ENCODE measurements around the gene STX7.

DNA sequence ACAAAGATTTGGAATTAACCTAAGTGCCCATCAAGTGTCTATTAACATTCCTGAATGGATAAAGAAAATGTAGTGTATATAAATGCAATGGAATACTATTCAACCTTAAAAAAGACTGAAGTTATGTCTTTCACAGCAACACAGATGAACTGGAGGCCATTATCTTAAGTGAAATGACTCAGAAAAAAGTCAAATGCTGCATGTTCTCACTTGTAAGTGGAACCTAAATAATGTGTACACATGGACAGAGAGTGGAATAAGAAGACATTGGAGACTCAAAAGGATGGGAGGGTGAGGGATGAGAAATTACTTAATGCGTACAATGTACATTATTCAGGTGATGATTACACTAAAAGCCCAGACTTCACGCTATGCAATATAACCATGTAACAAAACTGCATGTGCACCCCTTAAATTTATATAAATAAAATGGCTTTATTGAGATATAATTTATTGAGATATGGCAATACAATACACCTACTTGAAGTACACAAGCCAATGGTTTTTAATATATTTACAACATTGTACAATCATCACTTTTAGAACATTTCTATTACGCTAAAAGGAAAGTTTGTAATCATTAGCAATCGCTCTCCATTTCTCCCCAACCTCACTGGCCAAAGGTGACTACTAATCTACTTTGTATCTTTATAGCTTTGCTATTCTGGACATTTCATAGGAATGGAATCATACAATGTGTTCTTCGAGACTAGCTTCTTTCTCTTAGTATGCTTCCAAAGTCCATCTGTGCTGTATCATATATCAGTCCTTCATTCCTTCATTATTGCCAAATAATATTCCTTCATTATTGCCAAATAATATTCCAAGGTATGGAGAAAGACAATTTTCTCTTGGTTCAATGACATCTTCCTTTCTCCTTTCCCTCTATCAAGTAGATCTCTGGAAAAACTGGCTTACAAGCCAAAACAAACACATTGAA, 5.8 kb downstream of the STX7 start:
- no peak for TF ChIP-seq CTCF (IDR thresholded peaks at IDR 0.05)
- no peak for TF ChIP-seq POLR2A (IDR thresholded peaks at IDR 0.05)

Data from thyroid gland (tissue), 4 donors.